DOHH2 (cell line): ENCODE measurements around the gene TMEM130.

Source experiments
- CTCF ChIP-seq: fragments of 200-600 bp; sonication (generic); IDR thresholded peaks from one replicate; pipeline ENCODE4 v1.5.1; 2014; ENCODE audit warnings: antibody characterized with exemption, mild to moderate bottlenecking, low read depth, low read length; ENCODE audit not compliant: poor library complexity, severe bottlenecking
- EZH2phosphoT487 ChIP-seq: fragments of 200-600 bp; sonication (generic); IDR thresholded peaks from 2 replicates; pipeline ENCODE4 v1.6.1; 2017; ENCODE audit warnings: borderline replicate concordance, mild to moderate bottlenecking, antibody characterized with exemption, low read length, moderate library complexity, mixed read lengths

- no peak for TF ChIP-seq EZH2phosphoT487
- no peak for TF ChIP-seq CTCF
Observed at GRCh38 chr7:98823226-98823625, 46.6 kb downstream of the TMEM130 start.
